Chondrocyte (in vitro differentiated cells): ENCODE data around the gene ADRB2. TPM values are rescaled to one million over a fixed set of nuclear protein-coding genes. Genes with fewer than 3 reads are reported as not detected.
A peak's percentile ranks its signal among the peaks of the same experiment; 100 is the strongest.

Experiments
- DNase-seq: peaks from one replicate; pipeline ENCODE4 v3.0.0; 2021; ENCODE audit warnings: mixed read lengths, low spot score
- H3K27ac Mint-ChIP-seq: one replicate; pipeline ENCODE4 v1.8.0; 2021; ENCODE audit warnings: mild to moderate bottlenecking, moderate library complexity, mixed read lengths; ENCODE audit not compliant: unreplicated experiment
- H3K27me3 Mint-ChIP-seq: 2 replicates; pipeline ENCODE4 v1.8.0; 2021; ENCODE audit warnings: low read depth, mixed read lengths
- H3K36me3 Mint-ChIP-seq: 2 replicates; pipeline ENCODE4 v1.8.0; 2021; ENCODE audit warnings: low read depth, mixed read lengths
- H3K4me1 Mint-ChIP-seq: 2 replicates; pipeline ENCODE4 v1.8.0; 2021; ENCODE audit warnings: low read depth, mild to moderate bottlenecking, mixed read lengths
- H3K4me3 Mint-ChIP-seq: one replicate; pipeline ENCODE4 v1.8.0; 2021; ENCODE audit warnings: mild to moderate bottlenecking, moderate library complexity, mixed read lengths; ENCODE audit not compliant: unreplicated experiment
- H3K9me3 Mint-ChIP-seq: 2 replicates; pipeline ENCODE4 v1.8.0; 2021; ENCODE audit warnings: low read depth, mixed read lengths
- CTCF ChIP-seq: fragments of 200-600 bp; sonication (generic); IDR thresholded peaks from 2 replicates; pipeline ENCODE4 v1.5.0; 2021; ENCODE audit warnings: antibody characterized with exemption, mild to moderate bottlenecking, moderate library complexity
- long read RNA-seq: library from polyadenylated mRNA; stranded (forward); transcript quantifications from one replicate; pipeline ENCODE4 v2.0.0, GENCODE V29; 2021
- total RNA-seq: library from RNA; stranded (reverse); gene quantifications from 3 replicates; pipeline ENCODE4 v1.2.1, GENCODE V29; 2021

Gene ADRB2
- 0.40 to 1.2 TPM (median 0.54 TPM) in 3 replicates for total RNA-seq
- long read RNA-seq, partial matches to known transcripts: 0 of 1 reads
- long read RNA-seq, other reads (novel, unspliced or antisense): 1 of 1 reads

- H3K36me3 Mint-ChIP-seq: no peaks in the 10 kb centered on the region
- peak within 1 kb of the TSS; percentile 81 for H3K4me3 Mint-ChIP-seq
- TF ChIP-seq CTCF: peak; percentile 20
- H3K9me3 Mint-ChIP-seq: no peaks in the 10 kb centered on the region
- H3K4me1 Mint-ChIP-seq: peaks cover 38% of the 10 kb centered on the region
- peak; percentile 95 for DNase-seq
- H3K27ac Mint-ChIP-seq: peak within 1 kb of the TSS; percentile 75
- peaks cover 4% of the 10 kb centered on the region for H3K27me3 Mint-ChIP-seq
These were observed at the start of gene ADRB2 for GRCh38 chr5:148826053-148826738. Gene ADRB2 (plus strand): TSS chr5:148826611. CDS start chr5:148826832, 221 bp downstream.

- no peaks in the 10 kb centered on the region for H3K9me3 Mint-ChIP-seq
- H3K27ac Mint-ChIP-seq: no peak overlapping the region
- DNase-seq: no peak
- H3K4me3 Mint-ChIP-seq: no peak overlapping the region
- peaks cover 10% of the 10 kb centered on the region for H3K27me3 Mint-ChIP-seq
- no peaks in the 10 kb centered on the region for H3K36me3 Mint-ChIP-seq
- H3K4me1 Mint-ChIP-seq: peaks cover 9% of the 10 kb centered on the region
- no peak for TF ChIP-seq CTCF
These were observed 49.6 kb upstream of the ADRB2 start for GRCh38 chr5:148776780-148777179.

GRCh38 chr5:148778882-148779281, 47.5 kb upstream of the ADRB2 start:
- Mint-ChIP-seq H3K36me3 (no peaks in the 10 kb centered on the region), H3K4me1 (peaks cover 9% of the 10 kb centered on the region), H3K27ac (no peak overlapping the region), H3K4me3 (no peak overlapping the region), H3K27me3 (no peaks in the 10 kb centered on the region), H3K9me3 (no peaks in the 10 kb centered on the region)
- no peak for DNase-seq
- no peak for TF ChIP-seq CTCF

- Mint-ChIP-seq H3K9me3 (no peaks in the 10 kb centered on the region), H3K4me1 (peaks cover 9% of the 10 kb centered on the region), H3K27me3 (peaks cover 2% of the 10 kb centered on the region), H3K36me3 (no peaks in the 10 kb centered on the region), H3K4me3 (no peak overlapping the region), H3K27ac (no peak overlapping the region)
- DNase-seq: no peak
- TF ChIP-seq CTCF: no peak
These were observed 45.7 kb upstream of the ADRB2 start for GRCh38 chr5:148780711-148781110.

- H3K4me3 Mint-ChIP-seq: no peak overlapping the region
- no peaks in the 10 kb centered on the region for H3K36me3 Mint-ChIP-seq
- no peak for TF ChIP-seq CTCF
- DNase-seq: no peak
- H3K27ac Mint-ChIP-seq: no peak overlapping the region
- H3K9me3 Mint-ChIP-seq: no peaks in the 10 kb centered on the region
- peaks cover 2% of the 10 kb centered on the region for H3K27me3 Mint-ChIP-seq
- H3K4me1 Mint-ChIP-seq: peaks cover 5% of the 10 kb centered on the region
These were observed 44.6 kb upstream of the ADRB2 start for GRCh38 chr5:148781766-148782165.
